ENCODE results near the gene ANKLE2.

DNA sequence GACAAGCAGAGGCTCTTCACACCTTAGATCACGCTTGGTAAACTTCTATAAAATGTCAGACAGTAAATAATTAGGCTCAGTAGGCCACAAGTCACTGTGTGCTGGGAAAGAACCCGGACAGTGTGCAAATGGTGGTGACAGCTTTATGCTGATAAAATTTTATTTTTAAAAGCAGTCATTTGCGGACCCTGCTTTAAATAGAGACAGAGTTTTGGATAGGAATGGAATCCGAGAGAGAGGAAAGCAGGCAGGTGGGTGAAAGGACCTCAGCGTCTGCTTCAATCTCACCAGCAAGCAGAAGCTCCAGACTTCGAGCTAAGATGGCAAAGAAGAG, 21.4 kb downstream of the ANKLE2 start:
- TF ChIP-seq MXI1 (conservative IDR thresholded peaks at IDR 0.05; ENCODE audit: poor library complexity, severe bottlenecking) (no peak), TAF1 (IDR thresholded peaks at IDR 0.05; ENCODE audit: low read depth) (no peak), RAD21 (conservative IDR thresholded peaks at IDR 0.05) (no peak)
- TF ChIP-seq, protein P1, sequence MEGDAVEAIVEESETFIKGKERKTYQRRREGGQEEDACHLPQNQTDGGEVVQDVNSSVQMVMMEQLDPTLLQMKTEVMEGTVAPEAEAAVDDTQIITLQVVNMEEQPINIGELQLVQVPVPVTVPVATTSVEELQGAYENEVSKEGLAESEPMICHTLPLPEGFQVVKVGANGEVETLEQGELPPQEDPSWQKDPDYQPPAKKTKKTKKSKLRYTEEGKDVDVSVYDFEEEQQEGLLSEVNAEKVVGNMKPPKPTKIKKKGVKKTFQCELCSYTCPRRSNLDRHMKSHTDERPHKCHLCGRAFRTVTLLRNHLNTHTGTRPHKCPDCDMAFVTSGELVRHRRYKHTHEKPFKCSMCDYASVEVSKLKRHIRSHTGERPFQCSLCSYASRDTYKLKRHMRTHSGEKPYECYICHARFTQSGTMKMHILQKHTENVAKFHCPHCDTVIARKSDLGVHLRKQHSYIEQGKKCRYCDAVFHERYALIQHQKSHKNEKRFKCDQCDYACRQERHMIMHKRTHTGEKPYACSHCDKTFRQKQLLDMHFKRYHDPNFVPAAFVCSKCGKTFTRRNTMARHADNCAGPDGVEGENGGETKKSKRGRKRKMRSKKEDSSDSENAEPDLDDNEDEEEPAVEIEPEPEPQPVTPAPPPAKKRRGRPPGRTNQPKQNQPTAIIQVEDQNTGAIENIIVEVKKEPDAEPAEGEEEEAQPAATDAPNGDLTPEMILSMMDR (IDR thresholded peaks at IDR 0.05; ENCODE audit: poor library complexity, severe bottlenecking) = no peak

All from neural cell (in vitro differentiated cells).